MM.1S (cell line): ENCODE measurements around the gene CCDC6.

Experiments
- CTCF ChIP-seq: fragments of 300-600 bp; sonication (generic); IDR thresholded peaks from 2 replicates; pipeline ENCODE4 v1.5.1; 2016; ENCODE audit warnings: antibody characterized with exemption, low read length, mixed read lengths
- EZH2 ChIP-seq: fragments of 300-600 bp; sonication (generic); optimal IDR thresholded peaks from 2 replicates; pipeline ENCODE3; 2017; ENCODE audit warnings: low read depth, mild to moderate bottlenecking, antibody characterized with exemption, low read length, mixed read lengths

DNA sequence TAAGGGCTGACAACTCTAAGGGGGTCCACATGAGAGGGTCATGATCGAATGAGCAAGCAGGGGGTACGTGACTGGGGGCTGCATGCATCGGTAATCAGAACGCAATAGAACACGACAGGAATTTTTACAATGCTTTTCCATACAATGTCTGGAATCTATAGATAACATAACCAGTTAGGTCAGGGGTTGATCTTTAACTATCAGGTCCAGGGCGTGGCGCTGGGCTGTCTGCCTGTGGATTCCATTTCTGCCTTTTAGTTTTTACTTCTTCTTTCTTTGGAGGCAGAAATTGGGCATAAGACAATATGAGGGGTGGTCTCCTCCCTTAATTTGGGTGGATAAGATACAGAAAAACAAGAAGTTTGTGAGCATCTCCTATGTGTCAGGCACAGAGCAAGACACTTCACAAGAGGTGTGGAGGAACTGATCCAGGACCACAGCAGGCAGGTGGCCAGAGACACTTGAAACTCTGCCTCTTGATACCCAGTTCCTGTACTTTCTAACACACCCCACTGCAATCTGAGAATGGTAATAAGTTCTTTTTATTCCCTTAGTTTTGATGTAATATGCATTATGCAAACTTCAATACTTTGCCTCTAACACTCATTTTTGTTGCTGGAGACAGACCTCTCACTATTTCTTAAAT is 135.1 kb downstream of the CCDC6 start:
- TF ChIP-seq CTCF, result no peak
- TF ChIP-seq EZH2, result no peak
